Middle frontal gyrus (tissue), 1 donor: ENCODE measurements around the gene C22orf39.

Experiments
- DNase-seq: peaks from one replicate; pipeline ENCODE4 v3.0.0-alpha.2; 2015; ENCODE audit warnings: low spot score; ENCODE audit errors: extremely low spot score

C22orf39 gene

DNA sequence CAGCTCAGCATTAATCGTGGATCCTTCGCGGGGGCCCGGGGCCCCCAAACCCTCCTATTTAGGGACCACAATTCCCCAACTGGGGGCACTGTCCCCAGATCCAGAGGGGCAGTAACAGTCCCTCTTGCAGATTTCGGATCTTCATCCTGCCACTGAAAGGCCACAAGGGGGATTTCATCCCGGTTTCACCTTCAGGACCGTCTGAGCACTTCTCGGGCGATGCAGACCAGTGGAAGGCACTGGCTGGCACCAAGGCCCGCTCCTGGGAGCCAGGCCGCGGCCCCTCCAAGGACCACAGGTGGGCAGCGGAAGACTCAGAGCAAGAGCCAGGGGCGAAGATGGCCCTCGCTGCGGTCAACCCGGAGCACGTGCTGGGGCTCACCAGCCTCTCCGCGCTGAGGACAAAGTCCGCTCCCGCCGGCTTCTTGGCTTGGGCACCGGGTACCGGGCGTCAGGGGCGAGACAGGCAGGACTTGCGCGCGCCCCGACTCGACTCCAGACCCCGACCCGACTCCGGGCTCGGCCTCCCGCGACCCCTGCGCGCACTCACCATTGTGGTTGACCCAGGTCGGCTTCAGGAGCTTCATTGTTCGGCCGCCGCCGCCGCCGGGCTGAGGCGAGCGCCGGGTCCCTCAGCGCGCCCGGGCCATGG, 16.5 kb downstream of the C22orf39 start:
- no peak for DNase-seq

DNA sequence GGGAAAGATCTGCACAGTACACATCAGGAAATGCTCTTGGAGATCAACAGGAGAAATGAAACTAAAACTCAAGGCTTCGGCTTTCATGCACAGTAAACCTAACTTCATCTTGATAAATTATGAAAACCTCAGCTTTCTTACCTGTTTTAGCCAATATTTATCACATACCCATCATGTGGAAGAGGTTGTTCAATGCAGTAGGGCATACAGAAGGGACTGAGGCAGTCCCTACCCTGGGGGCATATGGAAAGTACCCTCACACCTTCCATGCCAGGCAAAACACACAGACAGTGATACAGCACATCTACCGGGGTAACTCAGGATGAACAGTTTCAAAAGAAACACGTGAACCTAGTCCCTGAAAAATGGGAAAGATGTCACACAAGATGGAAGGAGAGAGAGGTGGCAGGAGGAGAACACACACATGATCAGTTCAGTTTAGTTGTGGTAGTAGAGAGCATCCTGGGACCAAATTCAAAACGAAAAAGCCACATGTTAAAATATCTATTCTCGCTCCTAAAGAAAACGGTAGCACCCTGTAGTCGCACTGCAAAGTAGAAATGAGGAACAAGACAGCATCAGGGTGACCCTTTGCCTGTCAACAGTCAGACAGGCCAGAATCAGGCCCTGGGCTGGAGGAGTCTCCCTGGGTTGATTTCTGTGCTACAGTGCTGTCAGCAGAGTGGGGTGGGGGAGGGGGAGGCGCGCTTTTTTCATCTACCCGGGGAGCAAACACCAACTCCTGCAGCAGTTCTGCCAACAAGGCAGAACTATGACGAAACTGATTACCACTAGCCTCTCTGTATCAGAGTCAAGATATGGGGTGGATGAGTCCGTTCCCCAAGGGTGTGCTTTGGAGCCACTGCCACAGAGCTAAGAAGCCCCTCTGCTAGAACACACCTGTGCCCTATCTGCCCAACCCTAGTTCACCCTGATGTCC, 17.3 kb downstream of the C22orf39 start:
- no peak for DNase-seq

DNA sequence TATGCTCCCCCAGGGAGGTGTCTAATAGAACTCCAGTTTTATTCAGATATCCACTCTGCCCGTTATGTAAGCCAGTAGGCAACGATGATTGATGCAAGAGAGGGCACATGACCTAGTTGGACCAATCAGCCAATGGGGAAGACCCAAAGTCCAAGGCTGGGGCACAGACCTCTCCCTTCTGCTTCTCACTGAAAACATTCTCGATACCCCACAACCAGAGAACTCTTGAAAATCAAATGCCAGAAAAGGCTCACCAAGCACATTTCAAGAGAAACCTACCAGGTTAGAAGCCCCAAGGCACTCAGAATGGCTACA, 23.4 kb downstream of the C22orf39 start:
- no peak for DNase-seq

DNA sequence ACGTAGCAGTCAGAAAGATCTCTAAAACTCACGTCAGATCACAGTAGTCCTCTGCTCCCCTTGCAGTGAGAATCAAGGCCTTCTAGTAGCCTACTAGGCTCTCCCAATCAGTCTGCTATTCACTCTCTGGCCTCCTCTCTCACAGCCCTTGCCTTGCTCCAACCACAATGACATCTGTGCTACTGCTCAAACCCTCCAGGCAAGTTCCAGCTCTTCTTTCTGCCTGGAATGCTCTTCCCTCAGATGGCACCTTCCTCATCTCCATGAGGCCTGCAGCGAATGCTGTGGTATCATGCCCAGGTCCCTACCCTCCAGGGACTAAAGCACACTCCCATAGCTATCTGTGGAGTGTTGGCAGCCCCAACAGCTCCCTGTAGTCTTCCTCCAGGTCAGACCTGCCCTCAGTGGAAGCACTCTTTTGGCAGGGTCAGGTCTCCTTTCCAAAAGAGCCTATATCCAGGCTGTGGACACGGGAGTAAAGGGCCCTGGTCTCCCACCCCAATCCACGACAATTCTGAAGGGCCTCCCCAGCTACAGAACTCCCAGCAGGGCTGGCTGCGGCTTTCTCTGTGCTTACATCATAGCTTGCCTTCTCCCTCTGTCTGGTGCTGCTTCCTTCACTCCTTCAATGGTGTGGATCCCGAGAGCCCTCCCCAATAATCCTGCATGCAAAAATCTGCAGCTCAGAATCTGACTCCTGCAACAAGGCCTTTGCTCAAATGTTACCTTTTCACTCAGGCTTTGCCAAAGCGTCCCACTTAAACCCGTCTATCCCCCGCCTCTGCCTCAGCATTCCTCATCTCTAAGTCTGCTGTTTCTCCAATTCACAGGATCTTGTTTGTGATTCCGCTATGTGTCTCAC, 24.8 kb downstream of the C22orf39 start:
- no peak for DNase-seq

DNA sequence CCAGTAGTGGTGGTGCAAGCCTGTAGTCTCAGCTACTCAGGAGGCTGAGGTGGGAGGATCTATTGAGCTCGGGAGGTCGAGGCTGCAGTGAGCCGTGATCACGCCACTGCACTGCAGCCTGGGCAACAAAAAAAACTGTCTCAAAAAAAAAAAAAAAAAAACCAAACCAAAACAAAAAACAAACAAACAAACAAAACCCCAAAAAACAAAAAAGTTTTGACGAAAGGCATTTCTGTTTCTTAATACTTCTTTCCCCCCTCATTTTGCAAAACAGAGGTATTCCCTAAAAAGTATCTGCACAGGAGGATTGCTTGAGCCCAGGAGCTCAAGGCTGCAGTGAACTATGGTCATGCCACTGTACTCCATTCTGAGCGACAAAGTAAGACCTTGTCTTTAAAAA, 27.2 kb downstream of the C22orf39 start:
- no peak for DNase-seq

DNA sequence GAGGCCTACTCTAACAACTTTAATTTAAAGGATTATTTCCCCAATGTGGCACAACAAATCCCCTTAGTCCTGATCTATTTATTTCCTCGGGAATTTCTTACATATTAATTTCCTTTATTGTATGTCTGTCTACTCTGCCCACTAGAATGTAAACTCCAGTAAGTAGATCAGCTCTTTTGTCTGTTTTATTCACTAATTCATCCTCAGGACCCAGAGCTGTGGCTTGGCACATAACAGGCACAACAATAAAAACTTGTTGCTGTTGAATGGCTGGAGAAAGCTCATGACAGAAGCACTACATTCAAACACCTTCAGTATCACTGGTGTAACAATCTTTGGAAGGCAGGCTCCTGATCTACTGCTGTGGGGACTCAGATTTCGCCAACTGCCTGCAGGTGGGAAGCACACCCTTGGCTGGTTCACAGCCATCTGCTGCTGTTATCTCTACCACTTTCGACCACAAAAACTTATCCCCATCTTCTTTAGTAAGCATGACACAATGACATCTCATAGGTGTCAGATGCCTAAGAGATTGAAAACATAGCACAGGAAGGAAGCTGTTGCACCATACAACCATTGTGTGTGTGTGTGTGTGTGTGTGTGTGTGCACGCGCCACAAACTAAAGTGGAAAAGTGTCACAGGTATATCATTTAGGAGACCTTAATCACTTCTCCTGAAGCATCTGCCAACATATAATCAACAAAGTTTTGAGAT, 27.9 kb downstream of the C22orf39 start:
- DNase-seq = no peak

DNA sequence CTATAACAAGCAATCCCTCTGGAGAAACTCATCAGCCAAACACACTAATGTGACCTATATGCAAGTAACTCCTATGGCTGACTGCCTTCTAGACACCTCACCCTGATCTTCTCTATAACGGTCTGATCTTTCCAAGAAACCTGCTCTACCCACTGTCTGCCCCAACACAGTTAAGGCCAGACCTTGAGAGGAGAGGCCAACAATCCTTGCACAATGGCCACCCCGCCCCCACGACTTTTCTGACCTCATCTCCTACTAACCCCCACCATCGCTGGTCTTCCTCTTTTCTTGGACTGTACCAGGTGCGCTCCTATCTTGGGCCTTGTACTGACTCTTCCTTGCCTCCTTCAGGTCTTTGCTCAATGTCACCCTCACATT, 28.4 kb downstream of the C22orf39 start:
- DNase-seq = no peak

DNA sequence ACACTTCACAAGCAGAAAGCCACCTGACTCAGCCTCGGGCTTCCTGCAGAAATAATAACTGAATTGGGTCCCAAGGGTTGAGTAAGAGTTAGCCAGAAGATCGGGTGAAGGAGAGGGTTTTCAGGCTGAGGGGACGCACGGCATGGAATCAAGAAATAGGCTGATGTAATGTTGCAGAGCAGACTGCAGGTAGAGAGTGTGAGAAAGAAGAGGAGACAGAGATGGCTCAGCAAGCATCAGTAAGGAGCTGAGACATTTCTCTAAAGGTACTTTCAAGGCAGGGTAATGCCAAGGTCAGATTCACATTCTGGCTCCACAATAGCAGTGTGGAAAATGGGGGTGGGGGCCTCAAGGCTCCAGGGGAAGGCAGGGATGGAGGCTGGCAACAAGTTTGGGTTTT, 34.6 kb downstream of the C22orf39 start:
- no peak for DNase-seq

DNA sequence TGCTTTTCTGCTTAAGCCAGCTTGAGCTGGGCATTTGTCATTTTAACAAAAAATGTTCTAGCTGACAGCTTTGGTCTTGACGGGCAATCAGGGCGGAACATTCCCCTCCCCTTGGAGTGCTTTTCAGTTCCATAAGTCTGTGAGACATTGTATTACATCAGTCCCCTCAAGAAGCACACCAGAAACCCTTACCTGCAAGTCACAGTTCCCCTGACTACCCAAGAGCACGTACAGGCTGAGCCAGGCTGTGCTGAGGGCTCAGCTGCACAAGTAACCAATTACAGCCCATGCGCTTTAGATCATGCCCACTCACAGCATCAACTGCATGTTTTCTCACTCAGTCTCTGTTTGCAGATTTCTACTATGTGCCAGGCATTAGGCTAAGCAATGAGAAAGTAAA, 35.0 kb downstream of the C22orf39 start:
- no peak for DNase-seq

DNA sequence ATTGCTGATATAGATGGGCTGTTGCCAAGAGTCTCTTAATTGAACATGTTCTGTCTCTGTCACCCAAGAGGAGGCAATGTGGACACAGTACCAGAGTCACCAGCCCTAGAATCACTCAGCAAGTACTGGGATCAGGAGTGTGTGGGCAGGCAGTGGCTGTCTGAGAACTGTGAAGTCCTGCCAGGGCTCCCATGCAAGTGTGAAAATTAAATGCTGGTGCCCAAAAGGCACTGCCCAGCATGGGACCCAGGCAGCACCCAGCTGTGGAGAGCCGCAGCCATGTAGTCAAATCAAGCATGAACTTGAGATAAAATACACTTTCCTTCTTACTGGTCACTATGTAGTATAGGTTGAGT, 35.8 kb downstream of the C22orf39 start:
- DNase-seq = no peak

DNA sequence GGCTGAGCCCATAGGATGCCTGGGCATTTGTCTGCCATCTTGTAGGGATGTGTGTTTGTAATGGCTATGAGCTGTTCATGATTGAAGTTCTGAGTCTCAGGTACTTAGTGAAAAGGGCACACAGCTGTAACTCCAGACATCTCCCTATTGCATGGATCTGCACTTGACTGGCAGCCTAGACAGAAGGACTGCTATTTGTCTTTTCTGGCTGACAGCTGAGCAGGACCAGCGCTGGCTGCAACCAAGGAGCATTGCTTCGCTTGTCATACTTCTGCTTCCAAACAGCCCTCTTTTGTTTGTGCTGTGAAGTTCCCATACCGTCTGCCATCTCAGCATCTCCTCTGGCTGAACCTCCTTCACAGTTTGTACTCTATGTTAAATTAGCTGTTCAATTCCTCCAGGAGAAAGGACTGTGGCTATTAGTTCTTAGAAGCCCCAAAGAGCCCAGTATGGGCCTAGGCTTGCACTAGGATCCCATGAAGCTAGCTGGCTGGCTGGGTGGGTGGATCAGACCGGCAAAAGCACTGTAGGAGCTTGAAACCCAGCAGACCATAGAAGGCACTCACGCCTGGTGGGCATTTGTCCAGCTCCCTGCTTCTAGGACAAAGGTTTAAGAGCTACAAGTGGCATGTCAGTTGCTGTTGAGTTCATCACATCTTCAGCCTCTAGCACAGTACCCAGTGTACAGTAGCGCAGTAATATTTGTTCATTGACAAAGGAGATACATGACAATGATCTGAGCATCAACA, 36.4 kb downstream of the C22orf39 start:
- no peak for DNase-seq

DNA sequence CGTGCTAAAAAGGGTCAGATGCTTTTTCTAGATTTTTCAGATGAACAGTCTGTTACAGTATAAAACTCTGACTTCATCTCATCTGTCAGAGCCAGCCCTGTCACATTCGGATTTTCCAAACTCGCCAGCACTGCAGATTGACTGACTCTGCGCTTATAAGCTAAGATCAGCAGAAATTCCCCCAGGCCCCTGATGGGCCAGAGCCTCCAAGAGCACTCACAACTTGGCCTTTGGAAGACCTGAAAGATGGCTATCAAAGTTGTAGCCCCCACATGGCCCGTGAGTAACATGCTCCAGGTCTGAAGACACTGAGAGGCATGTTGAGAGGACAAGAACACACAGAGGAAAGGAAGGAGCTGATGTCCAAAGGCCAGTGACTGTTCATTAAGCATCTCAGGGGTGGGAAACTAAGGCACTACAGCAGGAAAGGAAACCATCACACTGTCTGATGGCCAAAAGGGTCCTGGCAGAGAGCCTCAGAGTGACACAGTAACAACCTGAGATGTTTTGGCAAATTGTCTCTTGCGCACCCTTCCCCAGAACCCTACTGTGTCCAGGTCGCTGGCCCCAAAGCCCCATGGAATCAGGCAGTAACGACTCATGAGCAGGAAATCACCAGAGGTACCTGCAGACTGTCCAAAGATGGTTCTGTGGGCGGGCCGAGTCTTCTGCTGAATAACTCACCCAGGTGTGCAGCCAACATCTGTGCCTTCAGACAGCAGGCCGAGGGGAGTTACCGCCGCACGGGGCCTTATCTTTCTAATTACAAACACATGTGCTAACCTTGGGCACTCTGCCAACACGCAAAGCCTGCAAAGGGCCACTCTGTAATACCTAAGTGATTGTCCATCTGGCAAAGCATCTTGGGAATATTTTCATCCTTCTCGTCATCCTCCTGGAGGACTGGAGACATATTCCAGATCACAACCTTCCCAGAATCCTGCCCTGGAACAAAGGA, 39.6 kb downstream of the C22orf39 start:
- DNase-seq = no peak

DNA sequence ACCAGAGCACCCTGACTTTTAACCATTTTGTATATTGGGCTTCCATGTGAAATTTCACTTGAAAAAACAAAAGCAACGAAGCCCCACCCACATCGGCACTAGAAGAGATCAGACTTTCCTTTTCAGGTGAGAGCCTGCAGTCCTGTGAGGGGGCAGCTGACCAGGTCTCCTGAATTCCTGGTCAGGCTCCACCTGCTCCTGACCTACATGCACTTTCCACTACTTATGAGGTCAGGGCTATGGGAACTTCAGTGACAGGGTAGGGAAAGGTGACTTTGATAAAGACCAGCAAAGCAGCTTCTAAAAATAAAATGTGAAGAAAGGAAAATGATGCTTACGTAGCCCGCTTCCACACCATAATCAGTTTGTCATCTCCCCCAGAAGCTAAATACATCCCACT, 40.7 kb downstream of the C22orf39 start:
- no peak for DNase-seq

DNA sequence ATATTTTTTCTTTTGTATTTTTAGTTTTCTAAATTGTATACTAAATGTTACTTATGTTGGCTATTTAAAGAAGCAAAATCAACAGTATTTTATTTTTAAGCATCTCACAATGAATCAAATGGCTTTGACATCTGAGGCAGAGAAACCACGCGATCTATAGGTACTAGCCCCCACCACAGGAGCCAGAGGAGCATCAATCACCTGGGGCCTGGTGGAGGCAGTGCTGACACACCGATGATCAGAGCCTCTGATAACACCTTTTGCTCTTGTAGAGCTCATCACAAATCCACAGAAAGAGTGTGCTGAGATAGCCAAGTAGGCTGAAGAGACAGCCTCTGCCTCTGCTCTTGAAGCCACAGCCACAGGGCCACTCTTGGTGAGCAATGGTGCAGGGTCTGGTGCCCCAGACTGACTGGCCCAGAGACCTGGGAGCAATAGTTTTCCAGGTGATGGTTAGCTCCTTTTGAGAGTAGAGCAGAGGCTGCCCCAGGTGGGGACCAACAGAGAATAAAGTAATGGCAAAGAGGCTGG, 41.2 kb downstream of the C22orf39 start:
- DNase-seq = no peak

DNA sequence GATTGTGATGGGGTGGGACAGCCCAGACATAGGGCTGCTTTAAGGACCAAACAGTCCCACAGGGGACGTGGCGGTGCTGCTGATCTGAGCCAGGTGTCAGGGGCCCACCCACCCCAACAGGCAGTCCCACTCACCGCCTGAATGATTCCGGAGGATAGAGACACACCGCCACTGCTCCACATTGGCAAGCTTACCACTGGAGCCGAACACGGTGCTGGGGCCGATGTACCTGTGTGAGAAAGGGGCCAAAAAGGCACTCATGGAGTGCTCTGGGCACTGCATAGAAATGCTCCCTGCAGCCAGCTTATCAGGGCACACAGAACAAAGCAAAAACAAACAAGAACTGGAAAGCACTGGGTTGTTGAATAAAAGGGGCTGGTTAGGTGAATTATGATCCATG, 41.9 kb downstream of the C22orf39 start:
- no peak for DNase-seq

DNA sequence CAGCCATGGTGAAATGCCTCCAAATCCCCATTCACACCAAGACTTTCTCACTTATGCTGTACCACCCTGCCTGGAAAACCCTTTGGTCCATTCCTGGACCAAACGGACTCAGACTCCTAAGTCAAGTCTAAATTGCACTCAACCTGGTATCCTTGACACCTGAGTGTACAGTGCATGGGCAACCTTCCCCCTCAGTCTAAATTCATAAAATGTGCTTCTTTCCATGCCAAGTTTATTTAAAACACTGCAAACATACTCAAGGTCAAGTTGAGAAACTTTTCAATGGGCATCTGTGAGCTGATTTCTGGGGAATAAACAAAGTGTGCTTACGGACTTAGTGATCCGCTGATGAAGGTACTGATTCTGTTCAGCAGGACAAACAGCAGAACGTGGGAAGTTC, 42.4 kb downstream of the C22orf39 start:
- DNase-seq = no peak

DNA sequence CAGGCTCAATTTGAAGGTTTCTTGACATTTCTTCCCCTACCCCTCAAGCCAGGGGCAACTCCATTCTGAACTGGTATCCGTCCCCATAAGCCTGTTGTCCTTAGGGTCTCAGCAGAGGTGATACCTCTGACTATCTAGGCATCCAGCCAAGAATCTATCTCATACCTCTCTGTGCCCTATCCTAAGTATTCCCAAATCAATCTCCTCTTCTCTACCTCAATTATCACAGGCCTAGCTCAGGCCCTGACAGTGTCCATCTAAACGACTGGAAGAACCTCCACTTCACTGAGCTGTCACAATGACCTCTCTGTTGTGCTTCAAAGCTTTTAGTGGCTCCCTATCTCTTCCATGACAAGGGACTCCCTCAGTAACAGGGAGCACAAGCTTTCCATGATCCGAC, 42.8 kb downstream of the C22orf39 start:
- DNase-seq = no peak

DNA sequence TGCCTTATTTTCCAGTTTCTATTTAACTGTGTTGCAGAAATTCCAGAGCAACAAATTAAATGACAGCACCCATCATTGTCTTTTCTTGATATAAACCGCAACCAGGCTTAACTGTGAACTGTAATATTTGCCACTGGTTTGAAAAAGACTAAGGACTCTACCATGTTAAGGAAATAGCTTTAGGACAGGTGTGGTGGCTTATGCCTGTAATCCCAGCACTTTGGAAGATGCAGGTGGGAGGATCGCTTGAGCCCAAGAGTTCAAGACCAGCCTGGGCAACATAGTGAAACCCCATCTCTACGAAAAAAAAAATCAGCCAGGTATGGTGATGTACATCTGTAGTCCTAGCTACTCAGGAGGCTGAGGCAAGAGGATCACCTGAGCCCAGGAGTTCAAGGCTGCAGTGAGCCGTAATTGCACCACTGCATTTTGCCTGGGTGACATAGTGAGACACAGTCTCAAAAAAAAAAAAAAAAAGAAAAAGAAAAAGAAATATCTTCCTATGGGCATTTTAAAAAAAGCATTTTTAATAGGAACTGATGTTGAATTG, 44.8 kb downstream of the C22orf39 start:
- DNase-seq = no peak

DNA sequence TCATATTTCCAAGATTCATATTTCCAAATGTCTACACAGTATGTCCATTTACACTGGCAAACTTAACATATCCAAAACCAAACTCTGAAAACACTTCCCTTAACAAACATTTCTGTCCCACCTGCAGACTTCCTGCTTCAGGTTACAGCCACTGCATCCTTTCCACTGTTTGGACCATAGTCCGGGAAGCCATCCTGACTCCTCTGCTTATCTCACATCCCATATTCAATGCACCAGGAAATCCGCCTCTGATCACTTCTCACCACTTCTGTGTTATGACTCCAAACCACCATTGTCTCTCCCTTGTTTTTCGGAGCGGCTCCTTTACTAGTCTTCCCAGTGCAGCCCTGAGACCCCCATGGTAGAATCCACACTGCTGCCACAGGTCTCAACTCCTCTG, 46.0 kb downstream of the C22orf39 start:
- DNase-seq = no peak
